ENCODE measurements around the gene PHF19. TPM values are rescaled to one million over a fixed set of nuclear protein-coding genes. Genes with fewer than 3 reads are reported as not detected.

Gene PHF19
- total RNA-seq, 1 donor from 2014 or later = 18.5 TPM

DNA sequence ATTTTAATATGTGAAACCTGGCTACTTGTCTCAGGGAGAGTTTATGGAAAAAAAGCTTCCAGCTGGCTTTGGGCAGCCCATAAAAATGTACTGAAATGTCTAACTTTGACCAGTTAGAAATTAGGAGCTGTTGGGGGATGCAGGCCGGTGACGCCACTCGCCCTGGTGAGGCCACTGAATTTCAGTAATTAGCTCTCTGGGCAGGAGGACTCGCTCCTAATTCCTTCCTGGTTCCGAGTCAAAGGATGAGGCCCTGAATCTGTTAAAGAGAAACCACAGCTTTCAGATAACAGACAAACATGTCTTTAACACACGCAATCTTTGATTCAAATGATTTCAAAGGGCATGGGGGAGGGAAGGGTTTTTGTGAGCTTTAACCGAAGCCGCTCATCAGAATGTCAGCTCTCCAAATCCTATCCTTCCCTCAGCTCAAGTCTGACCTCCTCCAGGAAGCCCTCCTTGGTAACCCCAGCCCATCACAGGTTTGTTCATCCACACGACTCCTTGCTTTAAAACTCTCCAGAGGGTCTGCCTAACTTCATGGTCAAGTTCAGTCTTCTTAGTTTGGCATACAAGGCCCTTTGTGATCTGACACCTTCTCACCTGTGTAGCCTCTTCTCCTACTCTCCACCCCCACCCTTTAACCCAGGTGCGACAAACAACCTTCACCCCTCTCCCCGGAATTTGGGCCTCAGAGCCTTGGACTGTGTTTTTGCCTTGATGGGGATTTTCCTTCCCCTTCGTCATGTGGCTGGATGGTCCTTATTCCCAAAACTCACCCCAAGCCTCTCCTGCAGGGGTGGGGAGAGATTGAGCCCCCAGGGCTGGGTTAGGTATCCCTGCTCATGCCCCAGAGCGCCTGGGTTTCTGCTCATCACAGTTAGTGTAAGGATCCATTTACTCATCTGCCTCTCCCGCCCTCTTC, 13.6 kb upstream of the PHF19 start:
- H3K4me3 ChIP-seq (ENCODE audit: low read depth, low read length) = no peak overlapping the region
- H3K36me3 ChIP-seq (ENCODE audit: control insufficient read depth, insufficient read depth, low read length) = no peaks in the 10 kb centered on the region
- TF ChIP-seq, protein P1, sequence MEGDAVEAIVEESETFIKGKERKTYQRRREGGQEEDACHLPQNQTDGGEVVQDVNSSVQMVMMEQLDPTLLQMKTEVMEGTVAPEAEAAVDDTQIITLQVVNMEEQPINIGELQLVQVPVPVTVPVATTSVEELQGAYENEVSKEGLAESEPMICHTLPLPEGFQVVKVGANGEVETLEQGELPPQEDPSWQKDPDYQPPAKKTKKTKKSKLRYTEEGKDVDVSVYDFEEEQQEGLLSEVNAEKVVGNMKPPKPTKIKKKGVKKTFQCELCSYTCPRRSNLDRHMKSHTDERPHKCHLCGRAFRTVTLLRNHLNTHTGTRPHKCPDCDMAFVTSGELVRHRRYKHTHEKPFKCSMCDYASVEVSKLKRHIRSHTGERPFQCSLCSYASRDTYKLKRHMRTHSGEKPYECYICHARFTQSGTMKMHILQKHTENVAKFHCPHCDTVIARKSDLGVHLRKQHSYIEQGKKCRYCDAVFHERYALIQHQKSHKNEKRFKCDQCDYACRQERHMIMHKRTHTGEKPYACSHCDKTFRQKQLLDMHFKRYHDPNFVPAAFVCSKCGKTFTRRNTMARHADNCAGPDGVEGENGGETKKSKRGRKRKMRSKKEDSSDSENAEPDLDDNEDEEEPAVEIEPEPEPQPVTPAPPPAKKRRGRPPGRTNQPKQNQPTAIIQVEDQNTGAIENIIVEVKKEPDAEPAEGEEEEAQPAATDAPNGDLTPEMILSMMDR (IDR thresholded peaks at IDR 0.05; ENCODE audit: insufficient read depth, low read length, poor library complexity, severe bottlenecking) = no peak
- H3K27me3 ChIP-seq (ENCODE audit: control insufficient read depth, insufficient read depth, low read length) = peaks cover 2% of the 10 kb centered on the region
- DNase-seq (ENCODE audit: low read depth) = no peak

DNA sequence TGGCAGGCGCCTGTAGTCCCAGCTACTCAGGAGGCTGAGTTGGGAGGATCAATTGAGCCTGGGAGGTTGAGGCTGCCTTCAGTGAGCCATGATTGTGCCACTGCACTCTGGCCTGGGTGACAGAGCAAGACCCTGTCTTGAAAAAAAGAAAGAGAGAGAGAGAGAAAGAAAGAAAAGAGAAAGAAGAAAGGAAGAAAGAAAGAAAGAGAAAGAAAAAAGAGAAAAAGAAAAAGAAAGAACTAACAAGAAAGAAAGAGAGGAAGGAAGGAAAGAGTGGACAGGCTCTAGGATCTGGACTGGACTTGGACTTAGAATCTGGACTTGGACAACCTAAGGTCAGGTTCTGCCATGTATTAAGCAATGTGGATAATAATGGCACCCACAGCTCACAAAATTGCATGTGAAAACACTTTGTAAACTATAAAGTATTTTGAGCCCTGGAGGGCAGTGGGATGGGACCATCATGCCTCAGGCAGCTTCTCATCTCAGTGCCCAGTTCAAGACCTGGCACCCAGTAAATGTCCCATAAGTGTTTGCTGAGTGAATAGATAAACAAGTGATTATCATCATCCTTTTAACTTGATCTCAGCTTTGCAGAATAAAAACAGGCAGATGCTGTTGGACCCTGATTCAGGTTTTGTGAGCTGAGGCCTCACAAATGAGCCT, 12.8 kb upstream of the PHF19 start:
- Histone ChIP-seq H3K4me3 (ENCODE audit: low read depth, low read length) (no peak overlapping the region), H3K36me3 (ENCODE audit: control insufficient read depth, insufficient read depth, low read length) (no peaks in the 10 kb centered on the region), H3K27me3 (ENCODE audit: control insufficient read depth, insufficient read depth, low read length) (peaks cover under 1% of the 10 kb centered on the region)
- TF ChIP-seq, protein P1 (IDR thresholded peaks at IDR 0.05; ENCODE audit: insufficient read depth, low read length, poor library complexity, severe bottlenecking) = no peak
- no peak for DNase-seq (ENCODE audit: low read depth)

DNA sequence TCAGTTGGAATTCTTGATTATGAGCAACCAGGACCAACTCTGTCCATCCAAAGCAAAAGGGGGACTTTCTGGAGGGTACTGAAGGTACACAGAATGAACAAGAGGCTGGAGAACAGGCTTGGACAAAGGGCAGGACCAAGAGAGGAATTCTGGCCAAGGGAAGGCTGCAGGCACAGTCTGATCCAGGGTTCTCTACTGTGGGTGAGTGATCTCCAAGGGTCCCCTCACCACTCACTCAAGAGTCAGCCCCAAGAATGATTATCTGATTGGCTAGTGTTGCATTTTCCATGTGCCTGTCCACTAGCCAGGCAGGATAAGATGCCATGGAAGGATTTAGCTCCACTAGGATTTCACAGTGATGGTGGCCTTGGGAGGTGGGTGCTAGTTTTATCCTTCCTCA, 11.6 kb upstream of the PHF19 start:
- Histone ChIP-seq H3K27me3 (ENCODE audit: control insufficient read depth, insufficient read depth, low read length) (no peaks in the 10 kb centered on the region), H3K4me3 (ENCODE audit: low read depth, low read length) (no peak overlapping the region), H3K36me3 (ENCODE audit: control insufficient read depth, insufficient read depth, low read length) (no peaks in the 10 kb centered on the region)
- TF ChIP-seq, protein P1 (IDR thresholded peaks at IDR 0.05; ENCODE audit: insufficient read depth, low read length, poor library complexity, severe bottlenecking) = no peak
- no peak for DNase-seq (ENCODE audit: low read depth)

DNA sequence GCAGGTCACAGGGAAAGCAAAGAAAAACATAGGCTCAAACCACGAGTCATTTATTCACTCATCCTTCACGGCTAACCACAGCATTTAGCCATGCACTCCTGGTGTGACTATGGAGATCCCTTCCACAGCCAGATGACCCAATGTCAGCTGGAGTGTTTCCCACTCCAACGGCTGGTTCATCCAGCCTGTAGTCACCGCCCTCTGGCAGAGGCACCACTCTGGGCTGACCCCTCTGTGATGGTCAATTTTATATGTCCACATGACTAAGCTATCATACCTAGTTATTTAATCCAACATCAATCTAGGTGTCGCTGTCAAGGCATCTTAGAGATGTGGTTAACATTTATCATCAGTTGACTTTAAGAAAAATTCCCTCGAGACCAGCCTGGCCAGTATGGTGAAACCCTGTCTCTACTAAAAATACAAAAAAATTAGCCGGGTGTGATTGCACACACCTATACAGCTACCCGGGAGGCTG, 9.5 kb upstream of the PHF19 start:
- H3K36me3 ChIP-seq (ENCODE audit: control insufficient read depth, insufficient read depth, low read length) = no peaks in the 10 kb centered on the region
- H3K4me3 ChIP-seq (ENCODE audit: low read depth, low read length) = no peak overlapping the region
- no peaks in the 10 kb centered on the region for H3K27me3 ChIP-seq (ENCODE audit: control insufficient read depth, insufficient read depth, low read length)
- peak; percentile 69 for DNase-seq (ENCODE audit: low read depth)
- TF ChIP-seq, protein P1 (IDR thresholded peaks at IDR 0.05; ENCODE audit: insufficient read depth, low read length, poor library complexity, severe bottlenecking) = no peak

DNA sequence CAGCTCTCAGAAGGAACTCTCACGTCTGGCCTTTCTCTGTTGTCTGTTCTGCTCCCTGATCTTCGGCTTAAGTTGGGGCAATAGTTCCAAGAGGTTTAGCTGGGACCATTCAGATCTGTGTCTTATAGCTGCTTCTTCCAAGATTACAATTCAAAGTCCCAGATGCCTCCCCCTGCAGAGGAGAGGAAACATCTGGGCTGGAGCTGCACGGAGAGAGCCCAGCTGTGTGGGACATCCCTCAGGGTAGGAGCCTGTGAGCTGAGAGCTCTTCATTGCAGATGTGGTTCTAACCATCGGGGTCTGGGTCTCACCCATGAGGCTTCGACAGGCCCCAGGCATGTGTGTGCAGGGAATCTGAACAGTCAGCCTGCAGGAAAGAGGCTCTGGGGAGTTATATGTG, 9.0 kb upstream of the PHF19 start:
- Histone ChIP-seq H3K4me3 (ENCODE audit: low read depth, low read length) (no peak overlapping the region), H3K36me3 (ENCODE audit: control insufficient read depth, insufficient read depth, low read length) (no peaks in the 10 kb centered on the region), H3K27me3 (ENCODE audit: control insufficient read depth, insufficient read depth, low read length) (no peaks in the 10 kb centered on the region)
- DNase-seq (ENCODE audit: low read depth) = no peak
- TF ChIP-seq, protein P1 (IDR thresholded peaks at IDR 0.05; ENCODE audit: insufficient read depth, low read length, poor library complexity, severe bottlenecking) = no peak

Data from kidney epithelial cell (primary cell).